DND-41 (cell line): ENCODE data around the gene VRTN.

Experiments used
- ATAC-seq: fragments of 200-7000 bp; cut with Tn5 transposase; 3 replicates; pipeline ENCODE4 v1.9.1; 2021; ENCODE audit warnings: low read depth; ENCODE audit not compliant: insufficient read depth
- DNase-seq: peaks from one replicate; pipeline ENCODE4 v3.0.0-alpha.2; 2020
- H2AFZ ChIP-seq: 2 replicates; pipeline ENCODE4 v1.6.0; 2012; ENCODE audit warnings: low read depth, low read length
- H3K27ac ChIP-seq: 2 replicates; pipeline ENCODE4 v1.5.1; 2012; ENCODE audit warnings: low read length, inconsistent platforms
- H3K27me3 ChIP-seq: fragments of 200-600 bp; sonication (generic); 2 replicates; pipeline ENCODE4 v1.6.0; 2012; ENCODE audit warnings: low read length, mild to moderate bottlenecking, inconsistent platforms; ENCODE audit not compliant: insufficient read depth, poor library complexity
- H3K36me3 ChIP-seq: 2 replicates; pipeline ENCODE4 v1.5.1; 2012; ENCODE audit warnings: low read length, inconsistent platforms; ENCODE audit not compliant: insufficient read depth
- H3K4me1 ChIP-seq: 2 replicates; pipeline ENCODE4 v1.5.1; 2012; ENCODE audit warnings: mild to moderate bottlenecking, low read length; ENCODE audit not compliant: insufficient read depth
- H3K4me2 ChIP-seq: 2 replicates; pipeline ENCODE4 v1.6.0; 2012; ENCODE audit warnings: mild to moderate bottlenecking, moderate library complexity, low read length, inconsistent platforms; ENCODE audit not compliant: insufficient read depth
- H3K4me3 ChIP-seq, 2 experiments: fragments of 200-600 bp in 1 of 2; shearing (Covaris generic) in 1 of 2; 2 replicates each; pipeline ENCODE4 v1.5.1; 2012 to 2016; ENCODE audit warnings: inconsistent platforms in 2 of 2, low read length in 2 of 2, mild to moderate bottlenecking in 2 of 2, low read depth in 1 of 2, moderate library complexity in 1 of 2
- H3K79me2 ChIP-seq: 2 replicates; pipeline ENCODE4 v1.6.0; 2012; ENCODE audit warnings: low read length, inconsistent platforms; ENCODE audit not compliant: insufficient read depth
- H3K9ac ChIP-seq: 2 replicates; pipeline ENCODE4 v1.6.0; 2012; ENCODE audit warnings: low read depth, mild to moderate bottlenecking, inconsistent platforms, low read length, moderate library complexity
- H3K9me3 ChIP-seq: 2 replicates; pipeline ENCODE4 v1.5.1; 2012; ENCODE audit warnings: low read length, moderate library complexity, mild to moderate bottlenecking, inconsistent platforms; ENCODE audit not compliant: insufficient read depth, severe bottlenecking
- H4K20me1 ChIP-seq: 2 replicates; pipeline ENCODE4 v1.6.0; 2012; ENCODE audit warnings: low read length; ENCODE audit not compliant: insufficient read depth
- CTCF ChIP-seq: IDR thresholded peaks from 2 replicates; pipeline ENCODE4 v1.5.1; 2012; ENCODE audit warnings: borderline replicate concordance, low read length, moderate library complexity, mild to moderate bottlenecking; ENCODE audit not compliant: poor library complexity, severe bottlenecking; ENCODE audit errors: extremely low read depth
- EZH2 ChIP-seq: IDR thresholded peaks from 3 replicates; pipeline ENCODE4 v1.6.1; 2012; ENCODE audit warnings: borderline replicate concordance, low read depth, mild to moderate bottlenecking, moderate library complexity, low read length, inconsistent platforms; ENCODE audit not compliant: severe bottlenecking

VRTN gene

GRCh38 chr14:74309125-74310022 is 38.9 kb upstream of the VRTN start:
- H4K20me1 ChIP-seq = no peaks in the 10 kb centered on the region
- no peak overlapping the region for H2AFZ ChIP-seq
- H3K27me3 ChIP-seq = no peaks in the 10 kb centered on the region
- no peaks in the 10 kb centered on the region for H3K36me3 ChIP-seq
- H3K9ac ChIP-seq = no peak overlapping the region
- H3K4me3 ChIP-seq = no peak overlapping the region
- no peaks in the 10 kb centered on the region for H3K79me2 ChIP-seq
- DNase-seq (no peak), ATAC-seq (no peak)
- H3K27ac ChIP-seq = no peak overlapping the region
- TF ChIP-seq EZH2 (no peak), CTCF (no peak)
- H3K9me3 ChIP-seq = no peaks in the 10 kb centered on the region
- no peak overlapping the region for H3K4me2 ChIP-seq
- no peaks in the 10 kb centered on the region for H3K4me1 ChIP-seq

GRCh38 chr14:74312161-74312560 is 36.1 kb upstream of the VRTN start:
- Histone ChIP-seq H3K36me3 (no peaks in the 10 kb centered on the region), H3K9me3 (no peaks in the 10 kb centered on the region), H3K4me1 (no peaks in the 10 kb centered on the region), H3K27ac (no peak overlapping the region), H3K27me3 (no peaks in the 10 kb centered on the region), H3K4me3 (no peak overlapping the region), H3K9ac (no peak overlapping the region), H4K20me1 (no peaks in the 10 kb centered on the region), H2AFZ (no peak overlapping the region), H3K79me2 (no peaks in the 10 kb centered on the region), H3K4me2 (no peak overlapping the region)
- ATAC-seq (no peak), DNase-seq (no peak)
- TF ChIP-seq CTCF (no peak), EZH2 (no peak)

- H3K9me3 ChIP-seq = no peaks in the 10 kb centered on the region
- no peaks in the 10 kb centered on the region for H3K4me1 ChIP-seq
- H2AFZ ChIP-seq = no peak overlapping the region
- H3K36me3 ChIP-seq = no peaks in the 10 kb centered on the region
- no peaks in the 10 kb centered on the region for H3K79me2 ChIP-seq
- no peak overlapping the region for H3K4me2 ChIP-seq
- H3K9ac ChIP-seq = no peak overlapping the region
- TF ChIP-seq CTCF (no peak), EZH2 (no peak)
- no peaks in the 10 kb centered on the region for H3K27me3 ChIP-seq
- H4K20me1 ChIP-seq = no peaks in the 10 kb centered on the region
- ATAC-seq (no peak), DNase-seq (no peak)
- no peak overlapping the region for H3K4me3 ChIP-seq
- H3K27ac ChIP-seq = no peak overlapping the region
These were observed 34.7 kb upstream of the VRTN start for GRCh38 chr14:74313601-74314000.

GRCh38 chr14:74314576-74314975 is 33.7 kb upstream of the VRTN start:
- Histone ChIP-seq H3K27ac (no peak overlapping the region), H3K4me2 (no peak overlapping the region), H3K4me1 (no peaks in the 10 kb centered on the region), H3K4me3 (no peak overlapping the region), H3K9me3 (no peaks in the 10 kb centered on the region), H3K9ac (no peak overlapping the region), H4K20me1 (no peaks in the 10 kb centered on the region), H3K79me2 (no peaks in the 10 kb centered on the region), H3K36me3 (no peaks in the 10 kb centered on the region), H3K27me3 (no peaks in the 10 kb centered on the region), H2AFZ (no peak overlapping the region)
- DNase-seq (no peak), ATAC-seq (no peak)
- TF ChIP-seq CTCF = no peak
